Esophagus (tissue), 2 donors: Measurements from ENCODE around the gene SCAMP5. TPM values are rescaled to one million over a fixed set of nuclear protein-coding genes. Genes with fewer than 3 reads are reported as not detected.

ENCODE experiments used
- H3K27ac ChIP-seq, 2 donors: one replicate each; pipeline ENCODE4 v1.5.1; 2013; ENCODE audit warnings: low read depth in 2 of 2, mild to moderate bottlenecking in 2 of 2, inconsistent platforms in 1 of 2, low read length in 1 of 2, moderate library complexity in 1 of 2
- H3K27me3 ChIP-seq, 2 donors: one replicate each; pipeline ENCODE4 v1.6.1; 2013; ENCODE audit warnings: low read length in 2 of 2, control low read depth in 1 of 2, mild to moderate bottlenecking in 1 of 2; ENCODE audit not compliant: insufficient read depth in 2 of 2, control insufficient read depth in 1 of 2
- H3K36me3 ChIP-seq, 2 donors: one replicate each; pipeline ENCODE4 v1.6.1; 2013; ENCODE audit warnings: low read length in 1 of 2; ENCODE audit not compliant: control insufficient read depth in 2 of 2, insufficient read depth in 2 of 2
- H3K4me1 ChIP-seq, 2 donors: one replicate each; pipeline ENCODE4 v1.6.1; 2013; ENCODE audit warnings: low read length in 1 of 2; ENCODE audit not compliant: control insufficient read depth in 2 of 2, insufficient read depth in 2 of 2
- H3K4me3 ChIP-seq, 2 donors: one replicate each; pipeline ENCODE4 v1.5.1; 2013; ENCODE audit warnings: low read length in 2 of 2, mild to moderate bottlenecking in 2 of 2, low read depth in 1 of 2, moderate library complexity in 1 of 2
- H3K9me3 ChIP-seq, 2 donors: one replicate each; pipeline ENCODE4 v1.6.1; 2013; ENCODE audit warnings: mild to moderate bottlenecking in 2 of 2, low read depth in 1 of 2, low read length in 1 of 2, moderate library complexity in 1 of 2; ENCODE audit not compliant: control insufficient read depth in 2 of 2, insufficient read depth in 1 of 2
- WGBS, 2 donors: extraction: QIAGEN DNeasy Blood & Tissue Kit; methylation state at CpG; one replicate each; pipeline ENCODE4 v1.1.7; 2013; 5-methylcytosine and 5-hydroxymethylcytosine counted together
- polyA plus RNA-seq, 2 donors: library from polyadenylated mRNA; stranded (reverse); fragments of 200-250 nt; gene quantifications; one replicate each; pipeline ENCODE4 v1.2.3, GENCODE V29; 2013
- donor health status: healthy with polysubstance abuse.
- donor health status: Bipolar disorder and iron deficiency.

SCAMP5 gene
- polyA plus RNA-seq, 2 donors = 0.24 to 0.41 TPM

GRCh38 chr15:75062706-75063105 lies 67.3 kb downstream of the SCAMP5 start:
- Histone ChIP-seq H3K27me3 (no peaks in the 10 kb centered on the region), H3K27ac (no peak overlapping the region), H3K9me3 (no peaks in the 10 kb centered on the region), H3K4me3 (no peak overlapping the region), H3K4me1 (no peaks in the 10 kb centered on the region), H3K36me3 (no peaks in the 10 kb centered on the region)
- WGBS, 2 donors = 55 to 60% methylated on average over 3 of the region's 3 CpGs

GRCh38 chr15:75063338-75063737 lies 68.0 kb downstream of the SCAMP5 start:
- Histone ChIP-seq H3K27me3 (no peaks in the 10 kb centered on the region), H3K4me1 (no peaks in the 10 kb centered on the region)
- WGBS, 2 donors = 66 to 70% methylated on average over 4 of the region's 4 CpGs

GRCh38 chr15:75063889-75064288 lies 68.5 kb downstream of the SCAMP5 start:
- 92 to 94% methylated on average over 9 of the region's 9 CpGs for WGBS, 2 donors
- H3K36me3 ChIP-seq = no peaks in the 10 kb centered on the region
- no peak overlapping the region for H3K4me3 ChIP-seq
- H3K4me1 ChIP-seq = no peaks in the 10 kb centered on the region
- H3K27me3 ChIP-seq = no peaks in the 10 kb centered on the region
- H3K27ac ChIP-seq = no peak overlapping the region
- no peaks in the 10 kb centered on the region for H3K9me3 ChIP-seq

More at GRCh38 chr15:75063338-75063737, 68.0 kb downstream of the SCAMP5 start:
- H3K27ac ChIP-seq = no peak overlapping the region
- H3K4me3 ChIP-seq = no peak overlapping the region
- H3K9me3 ChIP-seq = no peaks in the 10 kb centered on the region
- no peaks in the 10 kb centered on the region for H3K36me3 ChIP-seq

- Histone ChIP-seq H3K36me3 (no peaks in the 10 kb centered on the region), H3K4me3 (no peak overlapping the region), H3K9me3 (no peaks in the 10 kb centered on the region), H3K27ac (no peak overlapping the region), H3K4me1 (no peaks in the 10 kb centered on the region), H3K27me3 (no peaks in the 10 kb centered on the region)
- WGBS, 2 donors = 60% methylated on average over 2 of the region's 2 CpGs
Measured at GRCh38 chr15:75064846-75065245, 69.5 kb downstream of the SCAMP5 start.

- 38 to 73% methylated on average over 1 of the region's 1 CpG for WGBS, 2 donors
- Histone ChIP-seq H3K27me3 (no peaks in the 10 kb centered on the region), H3K27ac (no peak overlapping the region), H3K9me3 (no peaks in the 10 kb centered on the region), H3K4me3 (no peak overlapping the region), H3K4me1 (no peaks in the 10 kb centered on the region), H3K36me3 (no peaks in the 10 kb centered on the region)
Measured at GRCh38 chr15:75065467-75065850, 70.1 kb downstream of the SCAMP5 start.

- Histone ChIP-seq H3K27me3 (no peaks in the 10 kb centered on the region), H3K4me1 (no peaks in the 10 kb centered on the region), H3K9me3 (no peaks in the 10 kb centered on the region), H3K4me3 (no peak overlapping the region), H3K36me3 (no peaks in the 10 kb centered on the region), H3K27ac (no peak overlapping the region)
- 65 to 70% methylated on average over 6 of the region's 6 CpGs for WGBS, 2 donors
Measured at GRCh38 chr15:75065851-75066509, 70.6 kb downstream of the SCAMP5 start.

GRCh38 chr15:75067123-75067830 lies 71.9 kb downstream of the SCAMP5 start:
- no peaks in the 10 kb centered on the region for H3K27me3 ChIP-seq
- WGBS, 2 donors = 65 to 79% methylated on average over 3 of the region's 3 CpGs
- H3K4me1 ChIP-seq = no peaks in the 10 kb centered on the region
- H3K36me3 ChIP-seq = no peaks in the 10 kb centered on the region
- no peaks in the 10 kb centered on the region for H3K9me3 ChIP-seq
- H3K27ac ChIP-seq = no peak overlapping the region
- no peak overlapping the region for H3K4me3 ChIP-seq

GRCh38 chr15:75068748-75069147 lies 73.4 kb downstream of the SCAMP5 start:
- no peak overlapping the region for H3K4me3 ChIP-seq
- H3K36me3 ChIP-seq = no peaks in the 10 kb centered on the region
- no peaks in the 10 kb centered on the region for H3K4me1 ChIP-seq
- no peak overlapping the region for H3K27ac ChIP-seq
- H3K27me3 ChIP-seq = no peaks in the 10 kb centered on the region
- H3K9me3 ChIP-seq = no peaks in the 10 kb centered on the region

GRCh38 chr15:75069301-75069925 lies 74.0 kb downstream of the SCAMP5 start:
- no peak overlapping the region for H3K4me3 ChIP-seq
- 74 to 83% methylated on average over 8 of the region's 8 CpGs for WGBS, 2 donors
- H3K27ac ChIP-seq = no peak overlapping the region

More at GRCh38 chr15:75069301-75069925, 74.0 kb downstream of the SCAMP5 start:
- Histone ChIP-seq H3K27me3 (no peaks in the 10 kb centered on the region), H3K4me1 (no peaks in the 10 kb centered on the region), H3K36me3 (no peaks in the 10 kb centered on the region), H3K9me3 (no peaks in the 10 kb centered on the region)
